Activated CD4-positive, alpha-beta T cell treated with anti-CD3 and anti-CD28 coated beads for 24 hours (primary cell): ENCODE data around the gene OR1J1.
A peak's percentile ranks its signal among the peaks of the same experiment; 100 is the strongest.

Experiments
- DNase-seq, 2 donors: peaks; one replicate each; pipeline ENCODE4 v3.0.0-alpha.2; 2020; ENCODE audit warnings: low read depth in 2 of 2

Gene OR1J1, protein sequence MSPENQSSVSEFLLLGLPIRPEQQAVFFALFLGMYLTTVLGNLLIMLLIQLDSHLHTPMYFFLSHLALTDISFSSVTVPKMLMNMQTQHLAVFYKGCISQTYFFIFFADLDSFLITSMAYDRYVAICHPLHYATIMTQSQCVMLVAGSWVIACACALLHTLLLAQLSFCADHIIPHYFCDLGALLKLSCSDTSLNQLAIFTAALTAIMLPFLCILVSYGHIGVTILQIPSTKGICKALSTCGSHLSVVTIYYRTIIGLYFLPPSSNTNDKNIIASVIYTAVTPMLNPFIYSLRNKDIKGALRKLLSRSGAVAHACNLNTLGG

DNA sequence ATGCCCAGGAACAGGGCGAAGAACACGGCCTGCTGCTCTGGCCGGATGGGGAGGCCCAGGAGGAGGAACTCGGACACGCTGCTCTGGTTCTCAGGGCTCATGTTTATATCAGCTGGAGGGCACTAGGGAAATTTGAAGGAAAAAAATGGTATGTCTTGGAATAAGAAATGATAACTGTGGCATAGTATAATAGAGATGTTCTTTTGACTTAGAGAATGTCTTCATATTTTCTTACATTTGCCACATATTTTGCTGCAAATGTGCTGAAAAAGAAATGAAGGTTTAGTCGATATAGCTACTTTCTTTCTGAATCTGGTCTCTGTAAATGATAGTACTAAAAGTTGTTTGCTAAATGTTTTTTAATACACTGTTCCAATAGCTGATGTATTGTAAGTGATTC lies at the start of gene OR1J1:
Gene OR1J1, minus strand, starts transcription at position 101 of the 400 bp plus-strand sequence. Its CDS starts 0 bp downstream, at position 101.
- DNase-seq, result no peak

DNA sequence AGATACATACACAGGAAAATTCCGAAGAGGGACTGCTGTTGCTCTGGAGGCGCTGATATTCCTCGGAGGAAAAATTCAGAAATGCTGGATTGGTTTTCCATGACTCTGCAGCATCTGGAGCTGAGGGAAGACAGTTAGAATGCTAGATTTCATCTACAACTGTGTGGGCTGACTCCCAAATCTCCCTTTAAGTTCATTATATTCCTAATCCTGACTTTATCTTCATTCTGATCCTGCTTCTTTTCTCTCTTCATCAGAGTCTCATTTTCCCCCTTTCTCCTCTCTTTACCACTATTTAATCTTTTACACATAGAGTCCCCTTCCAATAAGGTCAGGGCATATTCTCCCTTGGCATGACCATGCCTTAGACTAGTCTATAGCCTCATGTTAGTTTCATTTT lies 49.5 kb upstream of the OR1J1 start, which contains the start of gene OR1N1:
Gene OR1N1, minus strand, starts transcription at position 101 of the 400 bp plus-strand sequence. Its CDS starts 0 bp downstream, at position 101.
- DNase-seq, result no peak

DNA sequence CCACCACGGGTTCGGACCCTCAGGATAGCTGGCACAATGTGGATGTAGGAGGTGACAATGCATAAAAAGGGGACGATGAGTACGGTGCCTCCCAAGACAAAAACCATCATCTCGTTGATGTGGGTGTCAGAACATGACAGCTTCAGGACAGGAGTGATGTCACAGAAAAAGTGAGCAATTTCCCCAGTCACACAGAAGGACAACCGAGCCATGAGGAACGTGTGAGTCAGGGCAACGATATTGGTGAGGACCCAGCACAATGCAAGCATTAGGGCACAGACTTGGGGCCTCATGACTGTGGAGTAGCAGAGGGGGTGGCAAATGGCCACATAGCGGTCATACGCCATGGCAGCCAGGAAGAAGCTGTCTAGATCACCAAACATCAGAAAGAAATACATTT lies 48.9 kb upstream of the OR1J1 start:
- DNase-seq, result peak in 1 of 2 donors; percentile 0

DNA sequence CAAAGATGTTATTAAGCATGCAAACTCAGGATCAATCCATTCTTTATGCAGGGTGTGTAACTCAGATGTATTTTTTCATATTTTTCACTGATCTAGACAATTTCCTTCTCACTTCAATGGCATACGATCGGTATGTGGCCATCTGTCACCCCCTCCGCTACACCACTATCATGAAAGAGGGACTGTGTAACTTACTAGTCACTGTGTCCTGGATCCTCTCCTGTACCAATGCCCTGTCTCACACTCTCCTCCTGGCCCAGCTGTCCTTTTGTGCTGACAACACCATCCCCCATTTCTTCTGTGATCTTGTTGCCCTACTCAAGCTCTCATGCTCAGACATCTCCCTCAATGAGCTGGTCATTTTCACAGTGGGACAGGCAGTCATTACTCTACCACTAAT lies 41.6 kb upstream of the OR1J1 start:
- no peak for DNase-seq

DNA sequence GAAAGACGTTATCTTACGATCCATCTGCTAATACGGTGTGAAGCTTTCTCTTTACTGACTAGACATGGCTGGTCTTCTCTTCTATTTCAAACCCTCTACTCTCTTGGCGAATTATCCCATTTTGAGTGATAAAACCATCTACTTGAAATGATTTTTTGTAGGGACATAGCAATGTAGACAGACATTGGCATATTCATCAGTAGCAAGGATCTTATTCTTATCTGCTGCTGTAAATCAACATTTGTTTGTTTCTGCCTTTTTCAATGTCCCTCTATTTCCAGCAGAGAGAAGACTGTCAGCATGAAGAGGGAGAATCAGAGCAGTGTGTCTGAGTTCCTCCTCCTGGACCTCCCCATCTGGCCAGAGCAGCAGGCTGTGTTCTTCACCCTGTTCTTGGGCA lies 41.1 kb upstream of the OR1J1 start, which contains the start of gene OR1J4:
Gene OR1J4, plus strand, starts transcription at position 301 of the 400 bp plus-strand sequence. Its CDS starts 0 bp downstream, at position 301.
- DNase-seq, result no peak

DNA sequence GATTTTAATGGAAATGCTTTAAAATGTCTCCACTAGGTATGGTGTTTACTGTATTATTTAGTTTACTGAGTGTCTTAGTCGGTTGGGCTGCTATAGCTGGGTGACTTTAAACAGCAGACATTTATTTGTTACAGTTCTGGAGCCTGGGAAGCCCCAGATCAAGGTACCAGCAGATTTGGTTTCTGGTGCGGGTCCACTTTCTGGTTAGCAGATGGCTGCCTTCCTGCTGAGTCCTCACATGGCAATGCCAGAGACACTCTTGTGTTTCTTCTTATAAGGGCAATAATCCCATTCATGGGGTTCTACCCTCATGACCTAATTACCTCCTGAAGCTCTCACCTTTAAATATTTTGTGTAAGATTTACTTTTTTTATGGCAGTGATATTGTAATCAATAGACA lies 40.5 kb upstream of the OR1J1 start:
- no peak for DNase-seq

DNA sequence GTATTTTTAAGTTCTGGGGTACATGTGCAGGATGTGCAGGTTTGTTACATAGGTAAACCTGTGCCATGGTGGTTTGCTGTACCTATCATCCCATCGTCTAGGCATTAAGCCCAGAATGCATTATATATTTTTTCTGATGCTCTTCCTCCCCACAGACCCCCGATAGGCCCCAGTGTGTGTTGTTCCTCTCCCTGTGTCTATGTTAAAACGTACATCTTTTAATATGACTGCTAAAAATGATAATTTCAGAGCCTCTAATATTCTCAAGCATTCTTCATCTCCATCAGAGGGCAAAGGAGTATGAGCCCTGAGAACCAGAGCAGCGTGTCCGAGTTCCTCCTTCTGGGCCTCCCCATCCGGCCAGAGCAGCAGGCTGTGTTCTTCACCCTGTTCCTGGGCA lies 32.8 kb upstream of the OR1J1 start, which contains the start of gene OR1J2:
Gene OR1J2, plus strand, starts transcription at position 301 of the 400 bp plus-strand sequence. Its CDS starts 0 bp downstream, at position 301.
- no peak for DNase-seq

DNA sequence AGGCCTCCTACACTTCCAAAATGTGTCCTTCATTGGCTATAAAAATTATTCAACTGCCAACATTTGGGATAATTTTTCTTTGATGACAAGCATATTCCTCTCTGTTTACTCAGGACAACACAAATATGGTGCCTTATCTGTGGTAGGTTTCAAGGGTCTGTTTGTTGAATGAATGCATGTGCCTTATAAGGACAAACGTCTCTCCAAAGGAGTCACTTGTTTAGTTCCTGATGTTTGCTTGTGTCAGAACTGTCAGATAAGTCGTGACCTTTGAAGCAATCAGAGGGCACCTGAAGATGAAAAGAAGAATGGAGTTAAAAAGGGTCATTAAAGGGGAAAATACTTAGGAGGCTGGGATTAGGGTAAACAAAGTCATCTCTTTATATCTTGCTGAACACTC lies 29.2 kb upstream of the OR1J1 start:
- DNase-seq, result no peak

DNA sequence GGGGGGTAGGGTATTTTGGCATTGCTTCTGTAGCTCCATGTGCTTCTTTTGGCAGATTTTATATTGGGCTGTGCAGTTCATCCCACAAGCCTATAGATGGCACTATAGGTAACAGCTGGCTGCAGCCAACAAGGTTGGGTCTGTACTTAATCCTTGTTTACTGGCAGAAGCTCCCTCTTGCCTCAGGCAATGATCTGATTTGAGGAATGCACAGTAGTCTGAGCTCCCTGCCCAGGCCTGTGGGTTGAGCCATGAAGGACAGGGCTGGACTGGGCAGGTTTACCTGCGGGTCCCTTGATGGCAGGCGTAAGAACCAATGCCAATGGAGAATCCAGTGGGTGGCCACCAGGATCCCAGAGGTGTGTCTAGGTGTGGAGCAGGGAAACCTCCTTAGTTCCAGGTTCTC lies 21.2 kb upstream of the OR1J1 start:
- DNase-seq, result no peak

DNA sequence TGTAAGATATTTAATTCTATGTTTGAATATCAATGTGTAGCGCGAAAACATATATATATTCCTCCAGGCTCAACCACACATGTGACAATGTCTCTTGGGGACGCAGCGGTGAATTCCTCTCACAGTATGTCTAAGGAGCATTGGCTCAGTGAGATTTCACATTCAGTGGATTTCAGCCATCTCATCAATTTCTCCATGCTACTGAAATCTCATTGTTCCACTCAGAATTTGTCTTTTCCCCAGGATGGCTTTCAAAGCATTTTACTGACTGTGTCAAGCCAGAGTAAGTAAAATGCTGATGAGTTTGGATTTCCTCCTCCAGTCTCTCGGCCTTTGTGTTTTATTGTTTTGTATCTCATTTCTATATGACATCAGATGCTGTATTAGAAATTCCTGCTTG lies 1.3 kb upstream of the OR1J1 start:
- no peak for DNase-seq

DNA sequence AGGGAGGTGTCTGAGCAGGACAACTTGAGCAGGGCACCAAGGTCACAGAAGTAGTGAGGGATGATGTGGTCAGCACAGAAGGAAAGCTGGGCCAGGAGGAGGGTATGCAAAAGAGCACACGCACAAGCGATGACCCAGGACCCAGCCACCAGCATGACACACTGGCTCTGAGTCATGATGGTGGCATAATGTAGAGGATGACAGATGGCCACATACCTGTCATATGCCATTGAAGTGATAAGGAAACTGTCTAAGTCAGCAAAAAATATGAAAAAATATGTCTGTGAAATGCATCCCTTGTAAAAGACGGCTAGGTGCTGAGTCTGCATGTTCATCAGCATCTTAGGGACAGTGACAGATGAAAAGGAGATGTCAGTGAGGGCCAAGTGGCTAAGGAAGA lies 380 bp downstream of the OR1J1 start:
- no peak for DNase-seq

DNA sequence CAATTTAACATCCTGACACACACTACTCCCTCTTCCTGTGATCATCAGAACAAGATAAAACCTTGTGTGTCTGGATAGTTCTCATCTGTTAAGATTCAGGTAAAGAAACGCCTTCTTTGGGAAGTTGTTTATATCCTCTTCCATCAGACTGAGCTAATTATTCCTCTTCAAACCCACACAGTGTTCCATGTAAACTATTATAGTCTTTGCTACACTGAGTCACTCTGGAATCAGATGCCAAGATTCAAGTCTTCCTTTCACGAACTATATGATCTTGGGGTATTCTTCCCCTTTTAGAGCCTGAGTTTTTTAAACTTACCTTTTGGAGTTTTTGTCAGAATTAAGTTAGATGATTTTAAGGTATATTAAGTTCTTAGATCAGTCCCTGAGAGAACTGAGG lies 2.0 kb downstream of the OR1J1 start:
- DNase-seq, result no peak

DNA sequence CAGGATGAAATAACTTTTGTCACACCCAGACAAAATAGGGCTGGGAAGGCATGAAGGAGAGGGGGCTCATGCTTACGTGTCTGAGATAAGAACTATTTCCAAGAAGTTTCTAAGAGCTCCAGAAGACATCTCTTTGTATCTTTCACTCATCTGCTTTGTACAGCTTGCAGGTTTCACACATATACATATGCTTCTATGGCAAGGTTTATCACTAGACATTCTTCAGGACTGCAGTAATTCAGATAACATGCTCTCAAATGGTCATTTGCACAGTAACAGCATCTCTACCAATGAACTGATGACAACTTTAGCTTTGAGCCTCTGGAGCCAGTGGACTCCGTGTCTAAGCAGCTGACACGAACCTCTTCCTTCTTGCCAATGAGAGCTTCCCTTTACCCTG lies 3.2 kb downstream of the OR1J1 start:
- DNase-seq, result no peak

DNA sequence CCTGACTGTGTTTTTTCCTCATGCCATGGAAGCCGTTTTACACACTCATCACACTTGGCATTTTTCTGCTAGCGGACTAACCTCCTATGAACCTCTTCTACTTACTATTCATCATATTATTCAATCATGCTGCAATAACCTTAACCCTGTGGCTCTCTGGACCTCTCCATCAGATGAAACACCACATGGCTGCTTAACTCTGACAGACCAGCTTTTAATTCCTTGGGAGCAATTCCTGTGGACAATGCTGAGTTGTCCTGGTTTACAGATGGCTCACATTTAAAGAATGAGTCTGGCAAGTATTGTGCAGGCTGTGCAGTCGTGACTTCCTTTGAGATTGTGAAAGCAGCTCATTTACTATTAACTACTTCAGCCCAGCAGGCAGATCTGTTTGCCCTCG lies 9.0 kb downstream of the OR1J1 start:
- DNase-seq, result no peak

DNA sequence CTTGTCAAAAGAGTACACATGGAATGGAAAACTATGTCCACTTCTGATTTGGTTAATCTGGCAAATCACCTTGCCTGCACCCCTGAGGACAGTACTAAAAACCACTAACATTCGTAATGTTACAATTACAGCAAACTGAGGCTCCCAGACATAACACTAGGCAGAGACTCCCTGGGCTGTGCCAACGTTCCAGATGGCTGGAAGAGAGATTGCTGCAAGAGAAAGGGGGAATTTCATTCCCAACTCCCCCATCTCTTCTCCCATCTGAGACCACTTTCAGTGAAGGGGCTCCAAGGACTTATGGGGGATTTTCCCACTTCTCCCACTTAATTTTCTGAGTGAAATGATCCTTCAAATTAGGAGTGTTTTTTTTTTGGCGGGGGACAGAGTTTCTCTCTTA lies 11.3 kb downstream of the OR1J1 start:
- DNase-seq, result no peak

DNA sequence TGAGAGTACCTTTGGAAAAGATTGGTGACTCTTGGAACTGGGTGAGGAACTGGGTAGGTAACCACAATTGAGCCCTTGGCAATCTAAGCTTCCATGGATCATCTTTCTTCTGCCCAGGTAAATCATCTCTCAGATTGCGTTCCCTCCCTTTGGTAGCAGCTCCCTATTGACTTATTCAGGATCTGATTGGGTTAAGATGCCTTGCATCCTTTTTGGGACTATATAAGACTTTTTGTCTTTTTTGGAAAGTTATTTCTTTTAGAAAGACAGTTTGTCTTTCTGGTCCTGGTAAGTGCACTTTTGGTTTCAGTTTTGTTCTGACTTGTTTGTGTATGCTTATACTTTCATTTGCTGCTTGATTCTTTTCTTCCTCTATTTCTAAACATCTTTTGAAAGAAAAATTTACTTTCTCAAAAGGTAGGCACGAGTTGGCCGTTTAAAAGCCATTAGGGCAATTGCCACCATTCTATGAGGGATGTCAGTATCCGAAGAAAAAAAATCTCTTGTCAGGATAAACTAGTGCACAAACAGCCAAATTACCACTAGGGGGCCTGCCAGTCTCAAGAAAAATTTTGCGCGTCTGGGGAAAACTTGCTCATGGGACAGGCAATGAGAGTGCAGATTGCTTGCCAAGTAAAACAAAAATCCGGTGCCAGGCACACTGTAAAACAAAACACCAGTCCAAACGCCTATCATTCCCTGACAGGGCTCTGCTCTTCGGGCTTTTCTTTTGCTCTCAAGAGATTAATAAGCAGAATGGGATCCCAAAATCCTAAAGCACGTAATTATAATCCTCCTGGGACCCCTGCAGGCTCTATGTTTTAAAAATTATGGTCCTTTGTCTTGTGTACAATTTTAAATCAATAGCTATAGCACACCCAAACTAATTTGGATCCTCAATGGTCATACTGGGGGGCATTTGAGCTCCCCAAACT lies 12.8 kb downstream of the OR1J1 start:
- DNase-seq, result peak; percentile 41 to 42

DNA sequence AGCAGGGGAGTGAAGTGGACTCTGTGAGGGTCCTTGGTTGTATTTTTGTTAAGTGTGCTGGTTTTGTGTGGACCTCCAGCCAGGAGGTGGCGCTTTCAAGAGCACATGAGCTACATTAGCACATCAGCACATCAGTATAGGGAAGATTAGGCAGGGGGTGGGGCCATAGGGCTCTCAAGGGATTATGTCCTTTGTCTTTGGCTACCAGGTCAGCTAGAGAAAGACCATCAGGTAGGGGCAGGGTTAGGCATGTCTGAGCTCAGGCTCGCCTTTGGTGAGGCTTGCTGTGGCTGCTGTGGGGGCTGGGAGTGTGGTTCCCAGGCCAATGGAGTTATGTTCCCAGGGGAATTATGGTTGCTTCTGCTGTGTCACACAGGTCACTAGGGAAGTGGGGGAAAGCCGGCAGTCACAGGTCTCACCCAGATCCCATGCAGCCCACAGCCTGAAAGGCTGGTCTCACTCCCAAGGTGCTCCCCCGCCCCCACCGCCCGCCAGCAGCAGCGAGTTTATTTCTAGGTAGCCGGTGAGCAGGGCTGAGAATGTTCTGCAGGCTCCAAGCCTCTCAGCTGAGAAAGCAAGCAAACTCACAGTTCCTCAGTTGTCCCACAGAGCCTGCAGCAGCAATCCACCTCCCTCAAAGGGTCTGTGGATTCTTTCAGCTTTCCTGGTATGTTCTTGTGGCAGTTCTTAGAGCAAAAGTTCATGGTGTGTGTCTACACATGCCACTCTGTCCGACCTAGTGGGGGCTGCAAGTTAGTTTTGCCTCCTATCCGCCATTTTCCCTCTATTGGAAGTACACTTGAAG lies 13.7 kb downstream of the OR1J1 start:
- DNase-seq, result no peak

DNA sequence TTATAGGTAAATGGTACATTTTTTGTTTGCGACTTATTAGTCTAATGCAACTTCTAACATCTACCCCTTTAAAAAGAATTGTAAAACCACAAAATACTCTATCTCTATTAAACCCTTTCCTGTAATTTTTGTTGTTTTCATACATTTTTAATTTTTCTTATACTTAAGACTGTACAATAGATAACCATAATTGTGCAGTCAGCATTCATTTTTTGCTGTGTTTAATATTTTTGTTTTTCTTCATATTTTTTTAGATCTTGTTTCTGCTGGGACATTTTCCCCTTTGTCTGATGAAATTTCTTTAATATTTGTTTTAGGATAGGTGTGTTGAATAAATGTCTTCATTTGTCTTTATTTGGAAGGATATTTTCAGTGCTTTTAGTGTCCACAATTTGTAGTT lies 19.9 kb downstream of the OR1J1 start:
- no peak for DNase-seq

DNA sequence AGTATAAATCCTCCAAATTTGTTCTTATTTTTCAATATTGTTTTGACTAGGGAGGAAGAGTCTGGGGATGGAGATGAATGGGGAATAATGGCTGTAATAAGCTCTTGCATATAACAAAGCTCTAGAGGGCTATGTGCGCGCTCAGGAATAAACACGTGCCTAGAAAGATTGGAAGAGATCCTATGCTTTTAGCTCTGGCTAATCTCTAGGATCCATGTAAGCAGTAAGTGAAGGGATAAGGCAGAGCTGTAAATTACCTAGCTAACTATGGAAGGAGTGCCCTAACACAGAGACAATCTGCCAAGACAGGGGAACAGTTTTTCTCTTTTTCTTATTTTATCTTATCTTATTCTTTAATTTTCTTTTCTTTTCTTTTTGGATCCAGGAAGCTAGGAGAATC lies 21.6 kb downstream of the OR1J1 start:
- DNase-seq, result no peak

DNA sequence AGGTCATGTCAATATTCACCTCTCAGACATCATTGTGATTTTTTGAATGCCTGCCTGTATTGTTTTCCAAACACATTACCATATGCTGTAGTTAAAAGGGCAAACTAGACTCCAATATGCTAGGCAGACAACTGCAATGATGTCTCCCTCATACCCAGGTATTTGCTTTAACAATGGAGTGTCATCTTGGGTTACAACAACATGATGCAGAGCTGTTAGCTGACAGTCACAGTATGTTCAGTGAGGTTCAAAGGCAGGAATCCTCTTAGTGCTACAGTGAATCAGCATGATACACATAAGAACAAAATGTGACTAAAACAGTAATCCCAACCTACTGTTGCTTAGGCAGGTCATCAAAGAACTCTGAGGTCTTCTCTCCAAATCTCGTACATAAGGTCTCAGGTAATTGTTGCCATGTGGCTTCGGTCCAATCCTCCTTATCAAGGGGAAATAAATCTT lies 24.0 kb downstream of the OR1J1 start:
- no peak for DNase-seq

DNA sequence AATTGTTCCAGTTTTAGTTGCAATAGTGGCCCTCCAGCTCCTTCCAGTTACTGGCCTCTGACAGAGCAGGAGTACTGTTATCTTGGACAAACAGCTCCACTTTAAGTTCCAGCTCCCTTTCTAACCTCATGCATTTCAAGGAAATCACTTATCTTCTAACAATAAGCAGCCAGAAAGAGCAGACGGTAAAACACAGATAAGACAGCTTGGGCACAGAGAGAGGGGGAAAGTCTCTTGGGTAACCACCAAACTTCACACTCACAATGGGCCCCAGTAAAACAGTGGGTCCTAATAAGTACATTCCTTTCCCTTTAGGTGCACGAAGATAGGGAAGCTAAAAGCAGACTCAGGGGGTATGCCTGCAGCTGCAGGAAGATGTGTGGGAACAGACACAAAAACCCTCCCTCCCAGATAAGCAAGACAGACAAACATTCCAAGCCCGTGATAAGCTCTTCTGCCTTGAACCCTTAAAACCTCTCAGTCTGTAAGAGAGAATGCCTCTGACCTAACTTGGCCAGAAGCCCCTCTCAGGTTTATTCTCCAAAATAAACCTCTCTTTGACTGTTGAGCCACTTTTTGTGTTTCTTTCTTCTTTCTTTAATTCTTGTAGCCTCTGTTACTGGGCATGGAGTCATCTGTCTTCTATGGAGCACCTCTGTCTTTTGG lies 30.8 kb downstream of the OR1J1 start:
- DNase-seq, result no peak
